Measurements from ENCODE around the gene RPL31.

The RPL31 gene

GRCh38 chr2:101001691-101002561 is at the start of gene RPL31:
RPL31 (plus strand) TSS chr2:101002289; CDS start chr2:101002702, 413 bp downstream.
- DNase-seq = peak; percentile 97

- DNase-seq = no peak
Measured at GRCh38 chr2:100952512-100952911, 49.6 kb upstream of the RPL31 start.

- DNase-seq = no peak
Measured at GRCh38 chr2:100953406-100954043, 48.6 kb upstream of the RPL31 start.

- DNase-seq = no peak
Measured at GRCh38 chr2:100954044-100954420, 48.1 kb upstream of the RPL31 start.

- DNase-seq = no peak
Measured at GRCh38 chr2:100955226-100955625, 46.9 kb upstream of the RPL31 start.

- DNase-seq = no peak
Measured at GRCh38 chr2:100956081-100956480, 46.0 kb upstream of the RPL31 start.

- no peak for DNase-seq
Measured at GRCh38 chr2:100957996-100958653, 44.0 kb upstream of the RPL31 start.

- DNase-seq = no peak
Measured at GRCh38 chr2:100959225-100959880, 42.7 kb upstream of the RPL31 start.

GRCh38 chr2:100960688-100961087 is 41.4 kb upstream of the RPL31 start:
- no peak for DNase-seq

GRCh38 chr2:100962366-100963025 is 39.6 kb upstream of the RPL31 start:
- DNase-seq = no peak

GRCh38 chr2:100963026-100963375 is 39.1 kb upstream of the RPL31 start:
- DNase-seq = no peak

GRCh38 chr2:100964222-100964621 is 37.9 kb upstream of the RPL31 start:
- DNase-seq = no peak

GRCh38 chr2:100964681-100965169 is 37.4 kb upstream of the RPL31 start:
- no peak for DNase-seq

GRCh38 chr2:100965596-100965995 is 36.5 kb upstream of the RPL31 start:
- DNase-seq = no peak

GRCh38 chr2:100967716-100968115 is 34.4 kb upstream of the RPL31 start:
- no peak for DNase-seq

- DNase-seq = no peak
Measured at GRCh38 chr2:100968146-100969145, 33.6 kb upstream of the RPL31 start.

- no peak for DNase-seq
Measured at GRCh38 chr2:100969998-100970397, 32.1 kb upstream of the RPL31 start.

- no peak for DNase-seq
Measured at GRCh38 chr2:100971221-100971620, 30.9 kb upstream of the RPL31 start.

GRCh38 chr2:100972452-100972851 is 29.6 kb upstream of the RPL31 start:
- no peak for DNase-seq

- DNase-seq = no peak
Measured at GRCh38 chr2:100974712-100975520, 27.2 kb upstream of the RPL31 start.

GRCh38 chr2:100975521-100975785 is 26.6 kb upstream of the RPL31 start:
- no peak for DNase-seq

Measured in hematopoietic multipotent progenitor cell treated with erythropoietin and hydrocortisone succinate and interleukin-3 and kit ligand, for 8 days (in vitro differentiated cells).